ENCODE data around the gene VASP. TPM values are rescaled to one million over a fixed set of nuclear protein-coding genes. Genes with fewer than 3 reads are reported as not detected.

Gene VASP
- total RNA-seq, 1 experiment from 2014 or later = 45.4 TPM

- DNase-seq (ENCODE audit: extremely low read depth, low read depth) = no peak
Measured at GRCh38 chr19:45514376-45515051, 7.2 kb downstream of the VASP start.

GRCh38 chr19:45515081-45515624 lies 7.9 kb downstream of the VASP start:
- no peak for DNase-seq (ENCODE audit: extremely low read depth, low read depth)

GRCh38 chr19:45515807-45516401 lies 8.6 kb downstream of the VASP start:
- no peak for DNase-seq (ENCODE audit: extremely low read depth, low read depth)

- DNase-seq (ENCODE audit: extremely low read depth, low read depth) = no peak
Measured at GRCh38 chr19:45517238-45517637, 10.0 kb downstream of the VASP start.

- DNase-seq (ENCODE audit: extremely low read depth, low read depth) = no peak
Measured at GRCh38 chr19:45517641-45518468, 10.6 kb downstream of the VASP start.

GRCh38 chr19:45518469-45518826 lies 11.2 kb downstream of the VASP start:
- no peak for DNase-seq (ENCODE audit: extremely low read depth, low read depth)

- no peak for DNase-seq (ENCODE audit: extremely low read depth, low read depth)
Measured at GRCh38 chr19:45522010-45522941, 15.0 kb downstream of the VASP start.

GRCh38 chr19:45523642-45524256 lies 16.5 kb downstream of the VASP start:
- peak; percentile 84 for DNase-seq (ENCODE audit: extremely low read depth, low read depth)

- DNase-seq (ENCODE audit: extremely low read depth, low read depth) = no peak
Measured at GRCh38 chr19:45524575-45525129, 17.4 kb downstream of the VASP start.

- peak; percentile 61 for DNase-seq (ENCODE audit: extremely low read depth, low read depth)
Measured at GRCh38 chr19:45526143-45526542, 18.9 kb downstream of the VASP start.

GRCh38 chr19:45526971-45527370 lies 19.7 kb downstream of the VASP start:
- no peak for DNase-seq (ENCODE audit: extremely low read depth, low read depth)

GRCh38 chr19:45527731-45528130 lies 20.5 kb downstream of the VASP start:
- no peak for DNase-seq (ENCODE audit: extremely low read depth, low read depth)

- no peak for DNase-seq (ENCODE audit: extremely low read depth, low read depth)
Measured at GRCh38 chr19:45528149-45528743, 21.0 kb downstream of the VASP start.

- DNase-seq (ENCODE audit: extremely low read depth, low read depth) = no peak
Measured at GRCh38 chr19:45528744-45529419, 21.6 kb downstream of the VASP start.

- no peak for DNase-seq (ENCODE audit: extremely low read depth, low read depth)
Measured at GRCh38 chr19:45529420-45529785, 22.1 kb downstream of the VASP start.

GRCh38 chr19:45531349-45531748 lies 24.1 kb downstream of the VASP start:
- DNase-seq (ENCODE audit: extremely low read depth, low read depth) = no peak

- DNase-seq (ENCODE audit: extremely low read depth, low read depth) = no peak
Measured at GRCh38 chr19:45539459-45539858, 32.2 kb downstream of the VASP start.

- DNase-seq (ENCODE audit: extremely low read depth, low read depth) = no peak
Measured at GRCh38 chr19:45542234-45542668, 35.0 kb downstream of the VASP start.

All from NCI-H460 (cell line).